Hepatocyte (in vitro differentiated cells): ENCODE data around the gene AKAP13. TPM values are rescaled to one million over a fixed set of nuclear protein-coding genes. Genes with fewer than 3 reads are reported as not detected.
A peak's percentile ranks its signal among the peaks of the same experiment; 100 is the strongest.

Experiments used
- DNase-seq: peaks from one replicate; pipeline ENCODE4 v3.0.0-alpha.2; 2016; ENCODE audit warnings: low spot score
- H2AFZ ChIP-seq: fragments of 200-600 bp; sonication (generic); 2 replicates; pipeline ENCODE4 v1.6.0; 2016; ENCODE audit warnings: antibody characterized with exemption, mild to moderate bottlenecking
- H3K27ac ChIP-seq: fragments of 200-600 bp; sonication (generic); 2 replicates; pipeline ENCODE4 v1.5.1; 2016; ENCODE audit warnings: mild to moderate bottlenecking
- H3K27me3 ChIP-seq: fragments of 200-600 bp; sonication (generic); 2 replicates; pipeline ENCODE4 v1.6.1; 2016
- H3K36me3 ChIP-seq: fragments of 200-600 bp; sonication (generic); replicated peaks from 2 replicates; pipeline ENCODE4 v1.5.1; 2016; ENCODE audit warnings: low read depth; ENCODE audit not compliant: insufficient read depth
- H3K4me1 ChIP-seq: fragments of 200-600 bp; sonication (generic); 2 replicates; pipeline ENCODE4 v1.5.1; 2016; ENCODE audit warnings: mild to moderate bottlenecking, moderate library complexity; ENCODE audit not compliant: insufficient read depth
- H3K4me2 ChIP-seq: fragments of 200-600 bp; sonication (generic); 2 replicates; pipeline ENCODE4 v1.6.0; 2016
- H3K4me3 ChIP-seq: fragments of 200-600 bp; sonication (generic); 2 replicates; pipeline ENCODE4 v1.5.1; 2016; ENCODE audit warnings: mild to moderate bottlenecking
- H3K79me2 ChIP-seq: fragments of 200-600 bp; sonication (generic); 2 replicates; pipeline ENCODE4 v1.6.0; 2017; ENCODE audit warnings: mild to moderate bottlenecking
- H3K9me2 ChIP-seq: fragments of 200-600 bp; sonication (generic); replicated peaks from 2 replicates; pipeline ENCODE4 v1.6.0; 2017; ENCODE audit warnings: mild to moderate bottlenecking; ENCODE audit not compliant: insufficient read depth
- H3K9me3 ChIP-seq: fragments of 200-600 bp; sonication (generic); 2 replicates; pipeline ENCODE4 v1.5.1; 2016; ENCODE audit warnings: low read depth, mild to moderate bottlenecking
- H4K20me1 ChIP-seq: fragments of 200-600 bp; sonication (generic); 2 replicates; pipeline ENCODE4 v1.6.0; 2016; ENCODE audit warnings: mild to moderate bottlenecking; ENCODE audit not compliant: insufficient read depth, poor library complexity, severe bottlenecking
- EZH2 ChIP-seq: fragments of 200-600 bp; sonication (generic); IDR thresholded peaks from 2 replicates; pipeline ENCODE4 v1.6.1; 2016; ENCODE audit warnings: antibody characterized with exemption, mild to moderate bottlenecking, borderline replicate concordance
- EZH2phosphoT487 ChIP-seq: fragments of 200-600 bp; sonication (generic); IDR thresholded peaks from one replicate; pipeline ENCODE4 v1.6.1; 2018; ENCODE audit warnings: antibody characterized with exemption, mild to moderate bottlenecking, low read depth, moderate library complexity; ENCODE audit not compliant: unreplicated experiment, severe bottlenecking
- whole genome bisulfite sequencing: methylation state at CpG from one replicate; pipeline ENCODE4 v1.1.6; 2016; ENCODE audit warnings: low lambda C conversion rate; ENCODE audit errors: missing lambda C conversion rate; 5-methylcytosine and 5-hydroxymethylcytosine counted together
- polyA plus RNA-seq: library from polyadenylated mRNA; unstranded; fragments of >200 nt; fragmentation: Nextera tagmentation; extraction: Ambion mirVana; gene quantifications from 2 replicates; pipeline ENCODE4 v1.2.1, GENCODE V29; 2016
- total RNA-seq: library from RNA; depleted of rRNA; stranded (reverse); fragments of >200 nt; gene quantifications from 2 replicates; pipeline ENCODE4 v1.2.3, GENCODE V29; 2014
- TF ChIP-seq, protein P1 (sequence below): fragments of 200-600 bp; sonication (generic); IDR thresholded peaks from 2 replicates; pipeline ENCODE4 v1.5.1; 2016; ENCODE audit warnings: antibody characterized with exemption, mild to moderate bottlenecking; ENCODE audit not compliant: poor library complexity

The AKAP13 gene
- total and polyA plus RNA-seq, 2 experiments from 2014 or later: 55.6 to 80.9 TPM

DNA sequence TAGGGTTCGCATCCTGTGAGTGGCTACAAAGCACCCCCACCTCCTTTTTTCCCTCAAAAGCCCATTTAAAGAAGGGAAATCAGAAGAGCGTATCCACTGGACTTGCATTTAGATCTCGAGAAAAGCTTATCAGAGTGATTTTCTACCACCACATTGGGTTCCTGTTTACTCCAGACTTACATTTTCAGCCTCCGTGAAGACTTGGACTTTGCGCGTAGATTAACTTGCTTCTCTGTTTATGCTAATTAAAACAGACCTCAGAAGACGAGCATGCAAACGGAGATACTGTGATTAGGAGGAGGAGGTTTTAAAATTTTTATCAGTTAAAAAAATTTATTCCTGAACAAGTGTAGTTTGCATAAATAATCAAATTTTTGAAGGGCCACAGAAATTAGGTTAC is 115.7 kb downstream of the AKAP13 start:
- Histone ChIP-seq H3K27ac (peak overlapping the region; percentile 86), H3K27me3 (no peaks in the 10 kb centered on the region), H3K4me3 (no peak overlapping the region), H4K20me1 (peaks cover 16% of the 10 kb centered on the region), H2AFZ (no peak overlapping the region), H3K36me3 (no peaks in the 10 kb centered on the region), H3K9me3 (no peaks in the 10 kb centered on the region), H3K4me1 (peaks cover 55% of the 10 kb centered on the region), H3K79me2 (peaks cover 84% of the 10 kb centered on the region), H3K4me2 (peak overlapping the region; percentile 51), H3K9me2 (no peaks in the 10 kb centered on the region)
- DNase-seq: no peak
- 46% methylated on average over 8 of the region's 8 CpGs for WGBS
- TF ChIP-seq EZH2: no peak
- TF ChIP-seq, protein P1, sequence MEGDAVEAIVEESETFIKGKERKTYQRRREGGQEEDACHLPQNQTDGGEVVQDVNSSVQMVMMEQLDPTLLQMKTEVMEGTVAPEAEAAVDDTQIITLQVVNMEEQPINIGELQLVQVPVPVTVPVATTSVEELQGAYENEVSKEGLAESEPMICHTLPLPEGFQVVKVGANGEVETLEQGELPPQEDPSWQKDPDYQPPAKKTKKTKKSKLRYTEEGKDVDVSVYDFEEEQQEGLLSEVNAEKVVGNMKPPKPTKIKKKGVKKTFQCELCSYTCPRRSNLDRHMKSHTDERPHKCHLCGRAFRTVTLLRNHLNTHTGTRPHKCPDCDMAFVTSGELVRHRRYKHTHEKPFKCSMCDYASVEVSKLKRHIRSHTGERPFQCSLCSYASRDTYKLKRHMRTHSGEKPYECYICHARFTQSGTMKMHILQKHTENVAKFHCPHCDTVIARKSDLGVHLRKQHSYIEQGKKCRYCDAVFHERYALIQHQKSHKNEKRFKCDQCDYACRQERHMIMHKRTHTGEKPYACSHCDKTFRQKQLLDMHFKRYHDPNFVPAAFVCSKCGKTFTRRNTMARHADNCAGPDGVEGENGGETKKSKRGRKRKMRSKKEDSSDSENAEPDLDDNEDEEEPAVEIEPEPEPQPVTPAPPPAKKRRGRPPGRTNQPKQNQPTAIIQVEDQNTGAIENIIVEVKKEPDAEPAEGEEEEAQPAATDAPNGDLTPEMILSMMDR: no peak
- TF ChIP-seq EZH2phosphoT487: no peak

DNA sequence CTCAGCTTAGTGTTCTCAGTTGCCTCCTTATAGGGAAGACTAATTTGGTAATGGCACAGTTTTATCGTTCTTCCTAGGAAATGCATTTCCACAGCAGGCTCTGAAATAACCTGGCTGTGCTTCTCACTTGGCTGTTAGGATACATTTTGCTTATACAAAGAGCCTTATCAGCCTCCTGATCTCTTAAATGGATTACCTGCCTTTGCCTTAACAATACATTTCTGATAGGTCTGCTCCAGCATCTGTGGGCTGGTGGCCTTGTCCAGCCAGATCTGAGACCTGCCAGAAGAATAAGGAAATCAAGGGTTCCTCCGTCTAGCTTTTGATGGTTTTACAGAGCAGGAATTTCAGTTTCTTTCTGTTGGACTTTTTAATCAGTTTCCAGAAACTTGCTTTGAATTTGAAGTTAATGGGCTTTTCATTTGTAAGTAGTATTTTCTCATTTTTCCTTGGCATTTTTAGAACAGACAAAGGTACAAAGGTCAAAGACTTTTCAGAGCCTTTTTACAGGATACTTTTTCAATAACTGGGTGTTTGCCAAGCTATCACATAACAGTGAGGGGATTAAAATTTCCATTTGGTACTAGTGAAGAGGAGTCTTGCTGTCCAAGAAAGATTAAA is 116.3 kb downstream of the AKAP13 start:
- H4K20me1 ChIP-seq: peaks cover 16% of the 10 kb centered on the region
- no peaks in the 10 kb centered on the region for H3K27me3 ChIP-seq
- H3K36me3 ChIP-seq: no peaks in the 10 kb centered on the region
- no peak for TF ChIP-seq EZH2
- TF ChIP-seq EZH2phosphoT487: no peak
- TF ChIP-seq, protein P1: no peak
- H3K9me3 ChIP-seq: no peaks in the 10 kb centered on the region
- H3K79me2 ChIP-seq: peaks cover 84% of the 10 kb centered on the region
- H3K4me3 ChIP-seq: no peak overlapping the region
- peak overlapping the region; percentile 51 for H3K4me2 ChIP-seq
- WGBS: 20% methylated on average over 2 of the region's 2 CpGs
- H3K4me1 ChIP-seq: peaks cover 55% of the 10 kb centered on the region
- no peak for DNase-seq
- no peaks in the 10 kb centered on the region for H3K9me2 ChIP-seq
- no peak overlapping the region for H2AFZ ChIP-seq
- H3K27ac ChIP-seq: peak overlapping the region; percentile 86

DNA sequence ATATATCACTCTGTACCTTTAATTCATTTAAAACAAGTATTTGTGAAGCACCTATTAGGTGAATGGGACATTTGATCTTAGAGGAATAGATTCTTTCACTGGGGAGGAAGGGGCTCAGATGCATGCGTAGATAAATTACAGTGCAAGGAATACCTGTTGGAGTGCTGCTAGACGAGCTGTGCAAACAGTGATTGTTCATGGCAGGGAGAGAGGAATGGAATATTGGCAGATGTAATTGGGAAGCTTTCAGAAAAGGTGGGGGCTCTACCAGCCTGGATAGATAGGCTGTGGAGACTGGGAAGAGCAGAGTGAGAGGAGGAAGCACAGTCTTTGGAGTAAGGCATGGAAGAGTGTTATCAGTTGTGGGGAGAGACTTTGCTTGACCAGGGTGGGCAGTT is 116.8 kb downstream of the AKAP13 start:
- no peak overlapping the region for H3K4me3 ChIP-seq
- peaks cover 55% of the 10 kb centered on the region for H3K4me1 ChIP-seq
- H3K36me3 ChIP-seq: no peaks in the 10 kb centered on the region
- H2AFZ ChIP-seq: no peak overlapping the region
- no peaks in the 10 kb centered on the region for H3K9me3 ChIP-seq
- H3K27me3 ChIP-seq: no peaks in the 10 kb centered on the region
- H3K79me2 ChIP-seq: peaks cover 85% of the 10 kb centered on the region
- 64% methylated on average over 2 of the region's 2 CpGs for WGBS
- H3K9me2 ChIP-seq: no peaks in the 10 kb centered on the region
- H3K27ac ChIP-seq: peak overlapping the region; percentile 86
- H4K20me1 ChIP-seq: peaks cover 16% of the 10 kb centered on the region
- TF ChIP-seq EZH2phosphoT487: no peak
- no peak for TF ChIP-seq EZH2
- TF ChIP-seq, protein P1: no peak
- H3K4me2 ChIP-seq: peak overlapping the region; percentile 51
- no peak for DNase-seq
